A673 (cell line): Measurements from ENCODE around the gene VAMP7. TPM values are rescaled to one million over a fixed set of nuclear protein-coding genes. Genes with fewer than 3 reads are reported as not detected.
"Not testable (repeated sequence)": the region's sequence is repeated elsewhere in the genome, so short reads cannot be mapped to it uniquely, and the experiment has no call there.

Source experiments
- BruUV-seq: library from RNA; stranded (reverse); fragments of 400-500 nt; replicated peaks from 2 replicates; lab custom pipeline; 2021; lab: Mats Ljungman, UMichigan
- CTCF ChIA-PET: fragments of 300-600 bp; sonication (Branson Sonifier 250); formaldehyde crosslinking; loops from one replicate; lab custom pipeline; 2022; ENCODE audit warnings: antibody characterized with exemption; lab: Charles Lee
- POLR2A ChIA-PET: fragments of 300-600 bp; sonication (Branson Sonifier 250); formaldehyde crosslinking; loops from one replicate; lab custom pipeline; 2022; ENCODE audit warnings: antibody characterized with exemption; ENCODE audit not compliant: low non-redundant PET; lab: Charles Lee
- DNase-seq: peaks from one replicate; pipeline ENCODE4 v3.0.0-alpha.2; 2015; ENCODE audit warnings: low spot score
- H3K27ac ChIP-seq: fragments of 200-600 bp; sonication (generic); 2 replicates; pipeline ENCODE4 v1.5.1; 2016; ENCODE audit warnings: mixed run types, low read depth, mild to moderate bottlenecking, mixed read lengths, antibody characterized with exemption, low read length; ENCODE audit not compliant: poor library complexity, severe bottlenecking
- H3K27me3 ChIP-seq: fragments of 200-600 bp; sonication (generic); replicated peaks from 2 replicates; pipeline ENCODE4 v1.6.1; 2017; ENCODE audit warnings: mixed run types, low read depth, mild to moderate bottlenecking, mixed read lengths, antibody characterized with exemption, low read length; ENCODE audit not compliant: insufficient read depth, poor library complexity
- H3K36me3 ChIP-seq: fragments of 200-600 bp; sonication (generic); 2 replicates; pipeline ENCODE4 v1.6.1; 2016; ENCODE audit warnings: mixed run types, mild to moderate bottlenecking, mixed read lengths, antibody characterized with exemption, low read length; ENCODE audit not compliant: insufficient read depth, poor library complexity, severe bottlenecking
- H3K4me1 ChIP-seq: fragments of 200-600 bp; sonication (generic); 2 replicates; pipeline ENCODE4 v1.6.1; 2017; ENCODE audit warnings: mixed run types, mild to moderate bottlenecking, mixed read lengths, antibody characterized with exemption, low read length; ENCODE audit not compliant: insufficient read depth, poor library complexity, severe bottlenecking
- H3K4me3 ChIP-seq: fragments of 200-600 bp; sonication (generic); 2 replicates; pipeline ENCODE4 v1.5.1; 2016; ENCODE audit warnings: low read depth, mixed run types, mild to moderate bottlenecking, mixed read lengths, low read length; ENCODE audit not compliant: poor library complexity, severe bottlenecking
- H3K9me3 ChIP-seq: fragments of 200-600 bp; sonication (generic); 2 replicates; pipeline ENCODE4 v1.6.1; 2016; ENCODE audit warnings: mixed run types, low read depth, mild to moderate bottlenecking, mixed read lengths, antibody characterized with exemption, low read length; ENCODE audit not compliant: poor library complexity, severe bottlenecking
- CTCF ChIP-seq: fragments of 300-800, 200-600 bp; sonication (generic); conservative IDR thresholded peaks from 2 replicates; pipeline ENCODE4 v1.5.1; 2017; ENCODE audit warnings: low read depth, mild to moderate bottlenecking, antibody characterized with exemption, low read length, moderate library complexity, mixed read lengths
- EZH2 ChIP-seq: fragments of 200-600 bp; sonication (generic); IDR thresholded peaks from 2 replicates; pipeline ENCODE4 v1.6.1; 2017; ENCODE audit warnings: borderline replicate concordance, low read depth, mild to moderate bottlenecking, mixed read lengths, antibody characterized with exemption, low read length; ENCODE audit not compliant: poor library complexity, severe bottlenecking
- intact Hi-C: fragments of 100-400 bp; cut with micrococcal nuclease; formaldehyde crosslinking; loops from one replicate; pipeline ENCODE4 v1.10.0; 2022; ENCODE audit not compliant: unreplicated experiment
- total RNA-seq: library from RNA; stranded (reverse); gene quantifications from 2 replicates; pipeline ENCODE4 v1.2.3, GENCODE V29; 2021

Gene VAMP7
- total RNA-seq, 1 experiment from 2014 or later, result 25.1 TPM

- ChIA-PET CTCF (no interaction called here), POLR2A (no interaction called here)
- no peak for DNase-seq
- no peak for TF ChIP-seq EZH2
- TF ChIP-seq CTCF, result no peak
- H3K9me3 ChIP-seq, result no peaks in the 10 kb centered on the region
- no peak overlapping the region for H3K4me3 ChIP-seq
- no TSS peak for BruUV-seq
- no peaks in the 10 kb centered on the region for H3K27me3 ChIP-seq
- H3K27ac ChIP-seq, result no peak overlapping the region
- intact Hi-C loops, result no loop called here
- peaks cover 4% of the 10 kb centered on the region for H3K36me3 ChIP-seq
- H3K4me1 ChIP-seq, result no peaks in the 10 kb centered on the region
These were observed 19.6 kb downstream of the VAMP7 start for GRCh38 chrX:155900765-155901164.

DNA sequence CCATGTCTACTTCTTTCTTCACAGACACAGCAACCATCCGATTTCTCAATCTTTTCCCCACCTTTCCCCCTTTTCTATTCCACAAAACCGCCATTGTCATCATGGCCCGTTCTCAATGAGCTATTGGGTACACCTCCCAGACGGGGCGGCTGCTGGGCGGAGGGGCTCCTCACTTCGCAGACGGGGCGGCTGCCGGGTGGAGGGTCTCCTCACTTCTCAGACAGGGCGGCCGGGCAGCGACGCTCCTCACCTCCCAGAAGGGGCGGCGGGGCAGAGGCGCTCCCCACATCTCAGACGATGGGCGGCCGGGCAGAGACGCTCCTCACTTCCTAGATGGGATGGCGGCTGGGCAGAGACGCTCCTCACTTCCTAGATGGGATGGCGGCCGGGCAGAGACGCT lies 26.5 kb downstream of the VAMP7 start:
- H3K27ac ChIP-seq, BruUV-seq, H3K9me3 ChIP-seq, CTCF ChIA-PET, intact Hi-C loops, H3K4me1 ChIP-seq, H3K36me3 ChIP-seq, DNase-seq, H3K27me3 ChIP-seq, H3K4me3 ChIP-seq, POLR2A ChIA-PET: not testable (repeated sequence)

GRCh38 chrX:155923200-155923599 lies 42.1 kb downstream of the VAMP7 start:
- H3K36me3 ChIP-seq, result no peaks in the 10 kb centered on the region
- no peak overlapping the region for H3K4me3 ChIP-seq
- H3K4me1 ChIP-seq, result no peaks in the 10 kb centered on the region
- ChIA-PET CTCF (no interaction called here), POLR2A (no interaction called here)
- DNase-seq, result no peak
- BruUV-seq, result no TSS peak
- no peaks in the 10 kb centered on the region for H3K27me3 ChIP-seq
- no peak for TF ChIP-seq EZH2
- TF ChIP-seq CTCF, result no peak
- no peaks in the 10 kb centered on the region for H3K9me3 ChIP-seq
- intact Hi-C loops, result no loop called here
- H3K27ac ChIP-seq, result no peak overlapping the region

GRCh38 chrX:155930852-155931618 lies 49.9 kb downstream of the VAMP7 start:
- intact Hi-C loops, CTCF ChIA-PET, POLR2A ChIA-PET, H3K27me3 ChIP-seq, BruUV-seq, H3K27ac ChIP-seq, H3K4me3 ChIP-seq, H3K4me1 ChIP-seq, H3K36me3 ChIP-seq, DNase-seq, H3K9me3 ChIP-seq: not testable (repeated sequence)
